Activated CD4-positive, alpha-beta T cell treated with anti-CD3 and anti-CD28 coated beads for 36 hours (primary cell): Measurements from ENCODE around the gene PRSS56. TPM values are rescaled to one million over a fixed set of nuclear protein-coding genes. Genes with fewer than 3 reads are reported as not detected.

Experiments used
- ATAC-seq: fragments of 200-7000 bp; cut with Tn5 transposase; one replicate; pipeline ENCODE4 v1.10.0; 2021; ENCODE audit warnings: mild to moderate bottlenecking, moderate library complexity
- CTCF ChIA-PET: fragments of 350-600 bp; sonication (Branson Sonifier 250); formaldehyde crosslinking; loops from one replicate; lab custom pipeline; 2021; ENCODE audit warnings: antibody characterized with exemption; lab: Charles Lee
- POLR2A ChIA-PET: fragments of 350-600 bp; sonication (Branson Sonifier 250); formaldehyde crosslinking; loops from one replicate; lab custom pipeline; 2021; ENCODE audit warnings: antibody characterized with exemption, inconsistent platforms; lab: Charles Lee
- DNase-seq: peaks from one replicate; pipeline ENCODE4 v3.0.0-alpha.2; 2020
- H3K27ac Mint-ChIP-seq: one replicate; pipeline ENCODE4 v1.8.0; 2021; ENCODE audit warnings: mixed read lengths
- H3K27me3 Mint-ChIP-seq: one replicate; pipeline ENCODE4 v1.8.0; 2021; ENCODE audit warnings: mixed read lengths
- H3K36me3 Mint-ChIP-seq: one replicate; pipeline ENCODE4 v1.8.0; 2021; ENCODE audit warnings: low read depth, mixed read lengths
- H3K4me1 Mint-ChIP-seq: one replicate; pipeline ENCODE4 v1.8.0; 2021; ENCODE audit warnings: mixed read lengths
- H3K4me3 Mint-ChIP-seq: one replicate; pipeline ENCODE4 v1.8.0; 2021; ENCODE audit warnings: mild to moderate bottlenecking, moderate library complexity, mixed read lengths
- H3K9me3 Mint-ChIP-seq: one replicate; pipeline ENCODE4 v1.8.0; 2021; ENCODE audit warnings: low read depth, mixed read lengths
- intact Hi-C, 2 experiments: fragments of 100-400 bp; cut with DNase I in 1 of 2; cut with micrococcal nuclease in 1 of 2; formaldehyde crosslinking; loops; one replicate each; pipeline versions ENCODE4 v1.14.2 to v1.15.1; 2022 to 2024; cut with DNase I, micrococcal nuclease
- total RNA-seq, 2 experiments: library from RNA; stranded (reverse); gene quantifications; one replicate each; pipeline ENCODE4 v1.2.3, GENCODE V29; 2021

The PRSS56 gene
- total RNA-seq, 2 experiments from 2014 or later: not detected

- intact Hi-C loops: no loop called here
- H3K4me1 Mint-ChIP-seq: peaks cover 6% of the 10 kb centered on the region
- ATAC-seq: no peak
- ChIA-PET POLR2A (interaction anchor here (0.6 kb wide), 1 partner anchor 403 kb away, joined by 4 read pairs; no protein-coding TSS in a partner anchor), CTCF (interaction anchor here (1.0 kb wide), 1 partner anchor 13 kb away, joined by 3 read pairs; no protein-coding TSS in a partner anchor)
- H3K9me3 Mint-ChIP-seq: no peaks in the 10 kb centered on the region
- no peaks in the 10 kb centered on the region for H3K36me3 Mint-ChIP-seq
- H3K27me3 Mint-ChIP-seq: peaks cover 20% of the 10 kb centered on the region
- H3K27ac Mint-ChIP-seq: no peak overlapping the region
- no peak overlapping the region for H3K4me3 Mint-ChIP-seq
- DNase-seq: no peak
These were observed 11.9 kb upstream of the PRSS56 start for GRCh38 chr2:232508251-232508650.

GRCh38 chr2:232511336-232511890 is 8.8 kb upstream of the PRSS56 start:
- Mint-ChIP-seq H3K36me3 (no peaks in the 10 kb centered on the region), H3K27ac (no peak overlapping the region), H3K9me3 (no peaks in the 10 kb centered on the region), H3K4me1 (no peaks in the 10 kb centered on the region), H3K4me3 (no peak overlapping the region), H3K27me3 (peaks cover 2% of the 10 kb centered on the region)
- intact Hi-C loops: no loop called here
- ChIA-PET POLR2A (no interaction called here), CTCF (interaction anchor here (0.7 kb wide), 1 partner anchor 220 kb away, joined by 4 read pairs; no protein-coding TSS in a partner anchor)
- DNase-seq (no peak), ATAC-seq (no peak)

- DNase-seq (no peak), ATAC-seq (no peak)
- H3K9me3 Mint-ChIP-seq: no peaks in the 10 kb centered on the region
- H3K27ac Mint-ChIP-seq: no peak overlapping the region
- H3K4me1 Mint-ChIP-seq: no peaks in the 10 kb centered on the region
- H3K4me3 Mint-ChIP-seq: no peak overlapping the region
- intact Hi-C loops: no loop called here
- no peaks in the 10 kb centered on the region for H3K36me3 Mint-ChIP-seq
- CTCF ChIA-PET: interaction anchor here (0.7 kb wide), 1 partner anchor 185 kb away, joined by 3 read pairs; no protein-coding TSS in a partner anchor
- POLR2A ChIA-PET: no interaction called here
- peaks cover 2% of the 10 kb centered on the region for H3K27me3 Mint-ChIP-seq
These were observed 7.6 kb upstream of the PRSS56 start for GRCh38 chr2:232512602-232513001.

GRCh38 chr2:232513353-232513752 is 6.8 kb upstream of the PRSS56 start:
- H3K27me3 Mint-ChIP-seq: peaks cover 2% of the 10 kb centered on the region
- ChIA-PET CTCF (interaction anchor here (0.8 kb wide), 1 partner anchor 8 kb away, joined by 3 read pairs; no protein-coding TSS in a partner anchor), POLR2A (no interaction called here)
- H3K9me3 Mint-ChIP-seq: no peaks in the 10 kb centered on the region
- intact Hi-C loops: no loop called here
- DNase-seq (no peak), ATAC-seq (no peak)
- no peak overlapping the region for H3K4me3 Mint-ChIP-seq
- no peak overlapping the region for H3K27ac Mint-ChIP-seq
- H3K4me1 Mint-ChIP-seq: no peaks in the 10 kb centered on the region
- H3K36me3 Mint-ChIP-seq: no peaks in the 10 kb centered on the region

- intact Hi-C loops: no loop called here
- ATAC-seq: no peak
These were observed 4.5 kb upstream of the PRSS56 start for GRCh38 chr2:232515639-232516038.

GRCh38 chr2:232516551-232516950 is 3.6 kb upstream of the PRSS56 start:
- Mint-ChIP-seq H3K36me3 (no peaks in the 10 kb centered on the region), H3K9me3 (no peaks in the 10 kb centered on the region), H3K27ac (no peak overlapping the region), H3K4me3 (no peak overlapping the region), H3K27me3 (peaks cover 11% of the 10 kb centered on the region), H3K4me1 (peaks cover 2% of the 10 kb centered on the region)
- DNase-seq (no peak), ATAC-seq (no peak)
- intact Hi-C loops: no loop called here
- POLR2A ChIA-PET: no interaction called here
- CTCF ChIA-PET: no interaction called here

More at GRCh38 chr2:232515639-232516038, 4.5 kb upstream of the PRSS56 start:
- Mint-ChIP-seq H3K27me3 (peaks cover 6% of the 10 kb centered on the region), H3K27ac (no peak overlapping the region), H3K4me3 (no peak overlapping the region), H3K4me1 (no peaks in the 10 kb centered on the region), H3K36me3 (no peaks in the 10 kb centered on the region), H3K9me3 (no peaks in the 10 kb centered on the region)
- ChIA-PET CTCF (interaction anchor here (0.9 to 1.1 kb wide), 2 partner anchors 11 to 71 kb away, joined by 3 read pairs; no protein-coding TSS in a partner anchor), POLR2A (no interaction called here)
- no peak for DNase-seq

- ATAC-seq (no peak), DNase-seq (no peak)
- POLR2A ChIA-PET: no interaction called here
- no peak overlapping the region for H3K27ac Mint-ChIP-seq
- no peaks in the 10 kb centered on the region for H3K36me3 Mint-ChIP-seq
- H3K27me3 Mint-ChIP-seq: peaks cover 16% of the 10 kb centered on the region
- CTCF ChIA-PET: interaction anchor here (0.7 kb wide), 1 partner anchor 73 kb away, joined by 4 read pairs; no protein-coding TSS in a partner anchor
- H3K4me3 Mint-ChIP-seq: no peak overlapping the region
- intact Hi-C loops: no loop called here
- no peaks in the 10 kb centered on the region for H3K9me3 Mint-ChIP-seq
- H3K4me1 Mint-ChIP-seq: peaks cover 6% of the 10 kb centered on the region
These were observed 1.3 kb upstream of the PRSS56 start for GRCh38 chr2:232518844-232519243.

- CTCF ChIA-PET: interaction anchor here (0.6 to 1.2 kb wide), 3 partner anchors 73 to 638 kb away, joined by 3 read pairs; no protein-coding TSS in a partner anchor
- no peak for DNase-seq
- peaks cover 6% of the 10 kb centered on the region for H3K4me1 Mint-ChIP-seq
- intact Hi-C loops: loop anchor here (2.0 to 5.0 kb wide), 4 partner anchors 74 to 613 kb away; partner anchors contain the start of gene NPPC (in 1 of the 2)
- H3K36me3 Mint-ChIP-seq: no peaks in the 10 kb centered on the region
- no peaks in the 10 kb centered on the region for H3K9me3 Mint-ChIP-seq
- no peak overlapping the region for H3K27ac Mint-ChIP-seq
- POLR2A ChIA-PET: no interaction called here
- ATAC-seq: no peak
- H3K27me3 Mint-ChIP-seq: peaks cover 22% of the 10 kb centered on the region
- H3K4me3 Mint-ChIP-seq: no peak overlapping the region
These were observed 301 bp downstream of the PRSS56 start for GRCh38 chr2:232520489-232520888.

- Mint-ChIP-seq H3K36me3 (no peaks in the 10 kb centered on the region), H3K4me1 (peaks cover 6% of the 10 kb centered on the region), H3K27ac (no peak overlapping the region), H3K4me3 (no peak overlapping the region), H3K27me3 (peaks cover 24% of the 10 kb centered on the region), H3K9me3 (no peaks in the 10 kb centered on the region)
- intact Hi-C loops: loop anchor here (2.0 to 5.0 kb wide), 4 partner anchors 74 to 614 kb away; partner anchors contain the start of gene NPPC (in 1 of the 2)
- POLR2A ChIA-PET: no interaction called here
- ATAC-seq (no peak), DNase-seq (no peak)
- CTCF ChIA-PET: interaction anchor here (0.6 to 1.4 kb wide), 5 partner anchors 12 to 638 kb away, joined by 3 read pairs; no protein-coding TSS in a partner anchor
These were observed 910 bp downstream of the PRSS56 start for GRCh38 chr2:232521098-232521497.

- Mint-ChIP-seq H3K9me3 (no peaks in the 10 kb centered on the region), H3K27me3 (peaks cover 25% of the 10 kb centered on the region), H3K4me3 (no peak overlapping the region), H3K36me3 (no peaks in the 10 kb centered on the region), H3K4me1 (peaks cover 6% of the 10 kb centered on the region), H3K27ac (no peak overlapping the region)
- ATAC-seq (peak; percentile 70), DNase-seq (peak; percentile 84)
- CTCF ChIA-PET: interaction anchor here (0.6 to 1.4 kb wide), 5 partner anchors 9 to 1253 kb away, joined by 3 to 4 read pairs (median 3); no protein-coding TSS in a partner anchor
- POLR2A ChIA-PET: no interaction called here
- intact Hi-C loops: loop anchor here (1.0 to 5.0 kb wide), 6 partner anchors 19 to 615 kb away; partner anchors contain the start of gene NPPC (in 1 of the 2)
These were observed 1.9 kb downstream of the PRSS56 start for GRCh38 chr2:232521959-232522622.

- Mint-ChIP-seq H3K27me3 (peaks cover 26% of the 10 kb centered on the region), H3K36me3 (no peaks in the 10 kb centered on the region), H3K4me1 (peaks cover 6% of the 10 kb centered on the region), H3K9me3 (no peaks in the 10 kb centered on the region), H3K27ac (no peak overlapping the region), H3K4me3 (no peak overlapping the region)
- ATAC-seq (no peak), DNase-seq (peak; percentile 24)
- intact Hi-C loops: loop anchor here (1.0 to 5.0 kb wide), 5 partner anchors 20 to 616 kb away; partner anchors contain the start of gene NPPC (in 1 of the 2)
- CTCF ChIA-PET: interaction anchor here (0.6 to 1.0 kb wide), 4 partner anchors 58 to 1135 kb away, joined by 3 to 5 read pairs (median 4); no protein-coding TSS in a partner anchor
- POLR2A ChIA-PET: no interaction called here
These were observed 2.6 kb downstream of the PRSS56 start for GRCh38 chr2:232522623-232523401.
